ENCODE data around the gene SLC39A13.
"Not testable (repeated sequence)": the region's sequence is repeated elsewhere in the genome, so short reads cannot be mapped to it uniquely, and the experiment has no call there.

Gene SLC39A13

DNA sequence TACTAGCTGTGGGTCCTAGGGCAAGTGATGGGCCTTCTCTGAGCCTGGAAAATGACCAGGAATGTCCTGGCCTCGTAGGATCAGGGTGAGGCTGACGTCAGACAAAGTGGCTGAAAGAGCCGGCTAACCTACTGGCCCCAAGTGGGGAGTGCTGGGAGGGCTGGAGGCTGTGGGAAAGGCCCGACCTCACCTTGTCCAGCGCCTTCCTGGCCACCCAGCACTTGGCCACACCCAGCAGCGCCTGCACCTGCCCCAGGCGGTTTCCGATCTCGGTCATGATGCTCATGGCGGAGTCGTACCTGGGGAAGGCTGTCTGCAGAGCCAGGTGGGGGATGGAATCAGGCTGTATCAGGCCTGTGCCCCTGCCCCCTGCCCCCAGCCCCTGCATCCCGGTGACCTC lies 33.0 kb downstream of the SLC39A13 start:
- H3K4me3 Mint-ChIP-seq, result no peak overlapping the region
- ATAC-seq (no peak), DNase-seq (no peak)
- H3K36me3 Mint-ChIP-seq (ENCODE audit: low read depth), result no peaks in the 10 kb centered on the region
- no peaks in the 10 kb centered on the region for H3K27me3 Mint-ChIP-seq
- no peaks in the 10 kb centered on the region for H3K9me3 Mint-ChIP-seq
- no peaks in the 10 kb centered on the region for H3K4me1 Mint-ChIP-seq
- no peak overlapping the region for H3K27ac Mint-ChIP-seq

DNA sequence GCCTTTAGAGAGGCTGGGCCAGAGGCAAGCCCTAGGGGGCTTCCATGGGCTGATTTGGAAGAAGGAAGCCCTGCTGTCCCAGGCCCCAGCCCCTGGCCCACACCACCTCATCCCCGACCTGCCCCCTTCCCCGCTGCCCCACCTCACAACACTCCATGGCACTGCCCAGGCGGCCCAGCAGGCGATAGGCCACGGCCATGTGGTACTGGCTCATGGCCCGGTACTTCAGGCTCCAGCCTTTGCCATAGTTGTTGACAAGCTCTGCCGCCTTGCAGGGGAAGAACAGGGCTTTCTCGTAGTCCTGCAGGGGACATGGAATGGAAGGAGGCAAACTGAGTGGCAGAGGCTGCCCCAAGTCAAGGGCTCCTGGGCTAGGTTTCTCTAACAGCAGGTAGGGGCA lies 34.1 kb downstream of the SLC39A13 start:
- no peaks in the 10 kb centered on the region for H3K4me1 Mint-ChIP-seq
- no peak overlapping the region for H3K4me3 Mint-ChIP-seq
- no peaks in the 10 kb centered on the region for H3K36me3 Mint-ChIP-seq (ENCODE audit: low read depth)
- ATAC-seq, result no peak
- DNase-seq, result no peak
- no peaks in the 10 kb centered on the region for H3K27me3 Mint-ChIP-seq
- H3K9me3 Mint-ChIP-seq, result no peaks in the 10 kb centered on the region
- H3K27ac Mint-ChIP-seq, result no peak overlapping the region

DNA sequence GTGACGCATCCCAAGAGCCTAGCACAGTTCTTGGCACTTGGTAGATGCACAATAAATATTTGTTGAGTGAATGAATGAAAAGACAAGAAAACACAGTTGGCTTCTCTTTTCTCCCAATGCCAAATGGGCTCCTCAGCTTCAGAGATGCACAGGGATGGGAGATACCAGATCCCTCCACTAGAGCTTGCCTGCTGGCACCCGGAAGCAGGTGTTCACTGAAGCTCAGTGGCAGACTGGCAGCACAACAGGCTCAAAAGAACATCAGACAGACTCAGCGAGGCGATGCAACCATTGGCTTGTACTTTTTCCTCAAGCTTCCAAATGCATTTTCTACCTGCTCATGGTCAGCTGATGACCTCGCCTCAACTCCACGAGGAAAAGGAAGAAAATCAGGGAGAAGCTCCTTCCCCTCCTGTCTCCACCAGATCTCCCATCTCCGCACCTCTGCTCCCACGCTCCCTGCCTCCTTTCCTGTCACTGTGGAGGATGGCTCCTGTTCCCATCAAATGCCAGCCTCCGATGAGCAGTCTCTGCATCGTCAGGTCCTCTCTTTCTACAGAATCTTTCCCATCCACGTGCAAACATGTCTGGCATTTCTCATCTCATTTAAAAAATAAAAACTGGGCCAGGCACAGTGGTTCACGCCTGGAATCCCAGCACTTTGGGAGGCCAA lies 34.8 kb downstream of the SLC39A13 start:
- no peak overlapping the region for H3K4me3 Mint-ChIP-seq
- H3K9me3 Mint-ChIP-seq, result no peaks in the 10 kb centered on the region
- H3K36me3 Mint-ChIP-seq (ENCODE audit: low read depth), result no peaks in the 10 kb centered on the region
- no peaks in the 10 kb centered on the region for H3K27me3 Mint-ChIP-seq
- ATAC-seq (no peak), DNase-seq (no peak)
- no peak overlapping the region for H3K27ac Mint-ChIP-seq
- no peaks in the 10 kb centered on the region for H3K4me1 Mint-ChIP-seq

DNA sequence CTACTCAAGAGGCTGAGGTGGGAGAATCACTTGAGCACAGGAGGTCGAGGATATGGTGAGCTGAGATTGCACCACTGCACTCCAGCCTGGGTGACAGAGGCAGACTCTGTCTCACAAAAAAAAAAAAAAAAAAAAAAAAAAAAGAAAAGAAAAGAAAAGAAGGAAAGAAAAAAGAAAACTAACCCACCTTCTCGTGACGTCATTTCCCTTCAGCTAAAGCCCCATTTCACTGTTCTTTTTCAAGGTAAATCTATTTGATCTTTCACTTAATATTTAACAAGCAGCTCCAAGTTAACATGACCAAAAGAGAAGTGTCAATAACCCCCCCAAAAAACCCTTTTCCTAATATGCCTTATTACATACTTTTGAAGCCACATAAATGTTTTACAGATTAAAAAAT lies 35.4 kb downstream of the SLC39A13 start:
- DNase-seq, result no peak
- H3K9me3 Mint-ChIP-seq, result no peaks in the 10 kb centered on the region
- H3K4me1 Mint-ChIP-seq, result no peaks in the 10 kb centered on the region
- H3K4me3 Mint-ChIP-seq, result no peak overlapping the region
- no peak for ATAC-seq
- no peak overlapping the region for H3K27ac Mint-ChIP-seq
- no peaks in the 10 kb centered on the region for H3K36me3 Mint-ChIP-seq (ENCODE audit: low read depth)
- H3K27me3 Mint-ChIP-seq, result no peaks in the 10 kb centered on the region

DNA sequence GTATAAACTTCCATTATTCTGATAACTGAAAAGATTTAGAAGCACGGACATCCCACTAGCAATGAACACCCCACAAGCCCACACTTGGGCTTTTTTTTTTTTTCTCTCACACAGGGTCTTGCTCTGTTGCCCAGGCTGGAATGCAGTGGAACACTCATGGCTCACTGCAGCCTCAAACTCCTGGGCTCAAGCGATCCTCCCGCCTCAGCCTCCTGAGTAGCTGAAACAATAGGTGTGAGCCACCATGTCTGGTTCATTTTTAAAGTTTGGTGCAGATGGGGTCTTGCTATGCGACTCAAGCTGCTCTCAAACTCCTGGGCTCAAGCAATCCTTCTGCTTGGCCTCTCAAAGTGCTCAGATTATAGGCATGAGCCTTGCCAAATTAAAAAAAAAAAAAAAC lies 37.5 kb downstream of the SLC39A13 start:
- H3K36me3 Mint-ChIP-seq (ENCODE audit: low read depth), result no peaks in the 10 kb centered on the region
- no peaks in the 10 kb centered on the region for H3K27me3 Mint-ChIP-seq
- no peak overlapping the region for H3K4me3 Mint-ChIP-seq
- DNase-seq (no peak), ATAC-seq (no peak)
- no peaks in the 10 kb centered on the region for H3K4me1 Mint-ChIP-seq
- H3K9me3 Mint-ChIP-seq, result no peaks in the 10 kb centered on the region
- H3K27ac Mint-ChIP-seq, result no peak overlapping the region

DNA sequence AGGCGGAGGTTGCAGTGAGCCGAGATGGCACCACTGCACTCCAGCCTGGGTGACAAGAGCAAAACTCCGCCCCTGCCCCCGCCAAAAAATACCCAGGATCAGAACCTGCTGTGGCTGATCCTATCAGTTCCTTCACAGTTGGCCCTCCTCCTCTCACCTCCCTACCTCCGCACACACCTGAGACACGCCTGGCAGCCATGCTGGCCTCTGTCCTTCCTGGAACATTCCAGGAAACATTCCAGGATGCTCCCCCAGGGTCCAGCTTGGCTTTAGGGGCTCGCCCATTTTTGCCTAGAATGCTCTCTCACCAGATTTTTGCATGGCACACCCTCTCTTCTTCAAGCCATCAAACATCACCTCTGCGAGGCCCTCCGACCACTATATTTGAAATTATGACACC lies 38.4 kb downstream of the SLC39A13 start:
- no peaks in the 10 kb centered on the region for H3K4me1 Mint-ChIP-seq
- H3K36me3 Mint-ChIP-seq (ENCODE audit: low read depth), result no peaks in the 10 kb centered on the region
- no peak for DNase-seq
- H3K9me3 Mint-ChIP-seq, result no peaks in the 10 kb centered on the region
- no peak for ATAC-seq
- no peaks in the 10 kb centered on the region for H3K27me3 Mint-ChIP-seq
- H3K27ac Mint-ChIP-seq, result no peak overlapping the region
- H3K4me3 Mint-ChIP-seq, result no peak overlapping the region

DNA sequence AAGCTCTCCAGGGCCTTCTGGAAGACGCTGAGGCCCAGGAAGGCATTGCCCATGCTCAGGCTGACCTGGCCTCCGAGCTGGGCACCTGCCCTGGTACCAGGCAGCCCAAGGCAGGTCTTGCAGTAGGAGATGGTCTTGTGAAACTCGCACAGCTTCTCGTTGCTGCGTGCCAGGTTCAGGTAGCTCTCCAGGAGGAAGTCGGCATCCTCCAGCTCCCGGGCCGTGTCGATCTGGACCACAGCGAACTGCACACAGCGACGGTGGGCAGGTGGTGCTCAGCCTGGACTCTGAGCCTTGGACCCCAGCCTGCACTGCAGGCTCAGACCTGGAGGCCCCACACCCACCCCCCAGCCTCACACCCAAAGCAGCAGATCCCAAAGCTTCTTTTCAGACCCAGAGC lies 39.5 kb downstream of the SLC39A13 start:
- no peak for DNase-seq
- no peaks in the 10 kb centered on the region for H3K36me3 Mint-ChIP-seq (ENCODE audit: low read depth)
- ATAC-seq, result no peak
- H3K9me3 Mint-ChIP-seq, result no peaks in the 10 kb centered on the region
- H3K4me3 Mint-ChIP-seq, result no peak overlapping the region
- no peaks in the 10 kb centered on the region for H3K4me1 Mint-ChIP-seq
- H3K27me3 Mint-ChIP-seq, result no peaks in the 10 kb centered on the region
- H3K27ac Mint-ChIP-seq, result no peak overlapping the region

DNA sequence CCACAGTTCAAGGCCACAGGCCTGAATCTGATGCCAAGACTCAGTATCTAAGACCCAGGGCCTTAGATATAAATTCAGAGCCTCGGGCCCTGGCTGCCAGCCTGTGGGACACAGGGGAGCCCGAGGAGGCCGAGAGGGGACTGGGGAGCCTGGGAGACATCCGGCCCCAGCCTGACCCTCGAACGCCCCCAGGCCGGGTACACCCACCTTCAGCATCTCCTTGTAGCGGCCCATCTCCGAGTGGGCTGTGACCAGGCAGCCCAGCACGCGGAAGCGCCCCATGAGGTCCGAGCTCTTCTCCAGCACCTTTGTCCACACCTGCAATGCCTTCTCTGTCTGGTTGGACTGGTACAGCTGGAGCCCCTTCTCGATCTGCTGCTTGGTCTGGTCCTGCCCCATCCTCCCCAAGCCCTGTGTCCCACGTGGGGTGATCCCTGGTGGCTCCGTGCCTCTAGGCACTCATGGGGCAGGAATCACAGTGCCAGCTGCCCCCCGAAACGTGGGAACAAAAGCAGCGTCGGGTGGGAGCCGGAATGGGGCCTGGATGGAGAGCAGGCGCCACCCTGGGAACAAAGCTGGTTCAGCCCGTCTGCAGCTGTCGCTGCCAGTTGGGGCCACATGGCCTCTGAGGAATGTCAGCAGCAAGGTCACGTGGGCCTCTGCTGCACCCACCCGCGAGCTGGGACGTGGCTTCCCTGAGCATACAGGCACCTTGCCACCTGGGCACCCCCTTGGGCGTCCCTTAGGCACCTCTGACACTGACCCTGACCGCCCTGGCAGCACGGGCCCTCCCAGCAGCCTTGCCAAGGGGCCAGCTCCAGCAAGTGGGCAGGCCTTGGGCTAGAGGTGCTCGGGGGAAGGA lies 40.4 kb downstream of the SLC39A13 start, which contains the start of gene RAPSN:
Gene RAPSN, minus strand, starts transcription at position 571 of the 862 bp plus-strand sequence. Its CDS starts 172 bp downstream, at position 399.
- Mint-ChIP-seq H3K4me3 (no peak within 1 kb of the TSS), H3K27me3 (no peaks in the 10 kb centered on the region), H3K27ac (no peak within 1 kb of the TSS), H3K4me1 (no peaks in the 10 kb centered on the region), H3K36me3 (ENCODE audit: low read depth) (no peaks in the 10 kb centered on the region), H3K9me3 (no peaks in the 10 kb centered on the region)
- DNase-seq (no peak), ATAC-seq (no peak)

DNA sequence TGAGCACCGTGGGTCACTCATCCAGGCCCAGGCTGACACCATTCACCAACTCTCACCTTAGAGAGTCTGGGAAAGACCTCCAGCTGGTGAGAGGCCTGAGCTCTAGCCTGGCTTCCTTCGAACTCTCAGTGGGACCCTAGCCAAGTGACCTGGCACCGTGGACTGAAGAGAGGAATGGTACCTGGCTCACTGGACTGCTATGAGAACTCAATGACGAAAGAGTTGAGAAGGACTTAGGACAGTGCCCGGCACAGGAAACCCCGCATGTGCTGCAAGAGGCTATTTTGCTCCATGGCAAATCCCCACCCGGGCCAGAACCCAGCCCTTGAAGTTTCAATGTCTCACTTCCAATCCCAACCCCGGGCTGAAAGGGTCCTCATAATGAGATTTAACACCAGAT lies 41.2 kb downstream of the SLC39A13 start:
- Mint-ChIP-seq H3K27me3 (no peaks in the 10 kb centered on the region), H3K27ac (no peak overlapping the region), H3K4me3 (no peak overlapping the region), H3K36me3 (ENCODE audit: low read depth) (no peaks in the 10 kb centered on the region), H3K4me1 (peaks cover 4% of the 10 kb centered on the region), H3K9me3 (no peaks in the 10 kb centered on the region)
- no peak for ATAC-seq
- DNase-seq, result no peak

DNA sequence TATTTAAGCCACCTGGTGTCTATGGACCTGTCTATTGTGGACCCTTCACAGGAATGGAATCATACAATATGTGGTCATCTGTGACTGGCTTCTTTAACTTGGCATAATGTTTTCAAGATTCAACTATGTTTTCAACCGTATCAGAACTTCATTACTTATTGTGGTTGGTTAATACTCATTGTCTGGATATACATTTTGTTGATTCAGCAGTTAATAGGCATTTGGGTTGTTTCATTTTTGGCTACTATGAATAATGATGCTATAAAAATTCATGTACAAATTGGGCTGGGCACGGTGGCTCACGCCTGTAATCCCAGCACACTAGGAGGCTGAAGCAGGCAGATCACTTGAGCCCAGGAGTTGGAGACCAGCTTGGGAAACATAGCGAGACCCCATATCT lies 43.0 kb downstream of the SLC39A13 start:
- Mint-ChIP-seq H3K4me3 (no peak overlapping the region), H3K9me3 (no peaks in the 10 kb centered on the region), H3K27ac (no peak overlapping the region), H3K4me1 (peaks cover 4% of the 10 kb centered on the region), H3K36me3 (ENCODE audit: low read depth) (no peaks in the 10 kb centered on the region), H3K27me3 (no peaks in the 10 kb centered on the region)
- DNase-seq (no peak), ATAC-seq (no peak)

DNA sequence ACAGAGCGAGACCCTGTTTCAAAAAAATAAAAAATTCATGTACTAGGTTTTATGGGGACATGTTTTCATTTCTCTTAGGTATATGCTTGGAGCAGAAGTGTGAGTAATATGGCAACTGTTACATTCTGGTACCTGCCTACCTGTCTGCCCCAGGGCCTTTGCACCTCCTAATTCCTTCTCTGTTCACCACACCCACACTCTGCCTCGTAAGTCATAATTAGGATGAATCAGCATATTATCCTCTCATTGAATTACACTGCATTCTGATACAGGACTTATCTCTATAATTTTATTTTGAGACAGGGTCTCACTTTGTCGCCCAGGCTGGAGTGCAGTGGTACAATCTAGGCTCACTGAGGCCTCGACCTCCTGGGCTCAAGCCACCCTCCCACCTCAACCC lies 43.6 kb downstream of the SLC39A13 start:
- Mint-ChIP-seq H3K9me3 (no peaks in the 10 kb centered on the region), H3K36me3 (ENCODE audit: low read depth) (no peaks in the 10 kb centered on the region), H3K4me3 (no peak overlapping the region), H3K27ac (no peak overlapping the region), H3K27me3 (no peaks in the 10 kb centered on the region), H3K4me1 (peaks cover 4% of the 10 kb centered on the region)
- ATAC-seq (no peak), DNase-seq (no peak)

DNA sequence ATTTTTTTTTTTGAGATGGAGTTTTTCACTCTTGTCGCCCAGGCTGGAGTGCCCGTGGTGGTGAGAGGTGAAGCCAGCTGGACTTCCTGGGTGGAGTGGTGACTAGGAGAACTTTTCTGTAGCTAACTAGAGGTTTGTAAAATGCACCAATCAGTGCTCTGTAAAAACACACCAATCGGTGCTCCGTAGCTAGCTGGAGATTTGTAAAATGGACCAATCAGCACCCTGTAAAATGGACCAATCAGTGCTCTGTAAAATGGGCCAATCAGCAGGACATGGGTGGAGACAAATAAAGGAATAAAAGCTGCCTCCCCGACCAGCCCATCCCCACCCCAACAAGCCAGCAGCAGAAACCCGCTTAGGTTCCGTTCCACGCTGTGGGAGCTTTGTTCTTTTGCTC lies 45.0 kb downstream of the SLC39A13 start:
- Mint-ChIP-seq H3K9me3 (no peaks in the 10 kb centered on the region), H3K36me3 (ENCODE audit: low read depth) (no peaks in the 10 kb centered on the region), H3K4me3 (no peak overlapping the region), H3K4me1 (peaks cover 4% of the 10 kb centered on the region), H3K27me3 (no peaks in the 10 kb centered on the region), H3K27ac (no peak overlapping the region)
- ATAC-seq, result no peak
- no peak for DNase-seq

DNA sequence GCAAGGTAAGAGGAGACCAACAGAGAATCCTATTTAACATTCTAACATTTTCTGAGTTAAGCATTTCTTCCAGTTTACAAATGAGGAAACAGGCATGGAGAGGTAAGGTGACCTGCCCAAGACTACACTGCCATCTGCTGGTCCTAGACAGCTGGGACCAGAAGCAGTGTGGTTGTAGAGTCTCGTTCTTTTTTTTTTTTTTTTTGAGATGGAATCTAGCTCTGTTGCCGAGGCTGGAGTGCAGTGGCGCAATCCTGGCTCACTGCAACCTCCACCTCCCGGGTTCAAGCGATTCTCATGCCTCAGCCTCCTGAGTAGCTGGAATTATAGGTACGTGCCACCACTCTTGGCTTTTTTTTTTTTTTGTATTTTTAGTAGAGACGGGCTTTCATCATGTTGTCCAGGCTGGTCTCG lies 45.9 kb downstream of the SLC39A13 start:
- not testable (repeated sequence) for H3K27ac Mint-ChIP-seq; H3K27me3 Mint-ChIP-seq; H3K36me3 Mint-ChIP-seq (ENCODE audit: low read depth); H3K9me3 Mint-ChIP-seq; H3K4me1 Mint-ChIP-seq; H3K4me3 Mint-ChIP-seq
- ATAC-seq (peak; percentile 88), DNase-seq (peak; percentile 54)

DNA sequence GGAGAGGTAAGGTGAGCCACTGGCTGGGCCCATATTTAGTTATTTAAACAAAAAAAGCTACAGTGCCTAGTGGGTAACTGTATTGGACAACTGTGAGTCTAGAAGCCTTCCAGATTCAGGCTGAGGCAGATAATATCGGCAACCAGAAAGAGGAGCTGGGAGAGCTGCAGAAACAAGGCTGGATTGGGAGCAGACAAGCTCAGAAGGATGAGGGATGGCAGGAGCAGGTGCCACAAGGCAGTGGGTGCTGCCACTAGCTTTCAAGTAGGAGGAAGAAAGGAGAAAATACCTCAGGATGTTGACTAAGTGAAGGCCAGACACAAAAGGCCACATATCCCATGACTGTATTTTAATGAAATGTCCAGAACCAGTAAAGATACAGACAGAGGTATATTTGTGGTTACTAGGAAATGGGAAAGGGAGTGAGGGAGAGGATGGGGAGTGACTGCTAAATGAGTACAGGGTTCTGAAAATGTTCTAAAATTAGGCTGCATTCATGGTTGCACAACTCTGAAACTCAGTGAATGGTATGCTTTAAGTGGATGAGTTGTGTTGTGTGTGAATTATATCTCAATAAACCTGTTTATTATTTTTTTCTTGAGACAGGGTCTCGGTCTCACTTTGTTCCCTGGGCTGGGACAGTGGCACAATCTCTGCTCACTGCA lies 52.3 kb downstream of the SLC39A13 start:
- H3K27ac Mint-ChIP-seq, result no peak overlapping the region
- no peaks in the 10 kb centered on the region for H3K27me3 Mint-ChIP-seq
- H3K4me1 Mint-ChIP-seq, result no peaks in the 10 kb centered on the region
- peaks cover 10% of the 10 kb centered on the region for H3K36me3 Mint-ChIP-seq (ENCODE audit: low read depth)
- no peaks in the 10 kb centered on the region for H3K9me3 Mint-ChIP-seq
- no peak for DNase-seq
- ATAC-seq, result no peak
- H3K4me3 Mint-ChIP-seq, result no peak overlapping the region

DNA sequence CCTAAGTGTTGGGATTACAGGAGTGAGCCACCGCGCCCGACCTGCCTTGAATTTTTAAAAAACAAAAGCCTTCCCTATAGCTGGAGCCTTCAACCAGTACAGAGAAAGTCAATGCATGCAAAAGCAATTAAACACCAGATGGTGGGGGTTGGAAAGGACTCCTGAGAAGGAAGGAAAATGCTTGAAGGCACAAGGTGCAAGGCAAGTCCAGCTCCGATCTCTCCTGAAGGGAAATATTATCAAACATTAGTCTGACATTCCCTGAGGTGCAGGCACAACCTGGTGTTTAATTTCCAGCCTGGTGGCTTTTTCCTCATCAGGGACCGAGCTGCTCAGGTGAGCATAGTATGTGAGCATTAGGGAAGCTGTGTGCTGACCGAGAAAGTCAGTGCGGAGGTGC lies 53.5 kb downstream of the SLC39A13 start:
- H3K27me3 Mint-ChIP-seq, result no peaks in the 10 kb centered on the region

More for the DNA sequence above, 53.5 kb downstream of the SLC39A13 start:
- DNase-seq (no peak), ATAC-seq (no peak)
- Mint-ChIP-seq H3K4me3 (no peak overlapping the region), H3K27ac (peak overlapping the region; percentile 15), H3K4me1 (no peaks in the 10 kb centered on the region), H3K9me3 (no peaks in the 10 kb centered on the region), H3K36me3 (ENCODE audit: low read depth) (peaks cover 10% of the 10 kb centered on the region)
